Lower leg skin (tissue), 4 donors: ENCODE measurements around the gene AGBL1. TPM values are rescaled to one million over a fixed set of nuclear protein-coding genes. Genes with fewer than 3 reads are reported as not detected.

ENCODE experiments used
- DNase-seq, 2 donors: peaks; one replicate each; pipeline ENCODE4 v3.0.0-alpha.2; 2019; ENCODE audit warnings: low spot score in 2 of 2
- H3K4me3 ChIP-seq: fragments of 200-600 bp; sonication (generic); 2 replicates; pipeline ENCODE4 v1.5.1; 2017; ENCODE audit warnings: mild to moderate bottlenecking, low read depth; ENCODE audit not compliant: poor library complexity, severe bottlenecking
- CTCF ChIP-seq, 3 donors: fragments of 450-650 bp; IDR thresholded peaks; one replicate each; pipeline ENCODE4 v1.5.1; 2016; ENCODE audit warnings: antibody characterized with exemption in 3 of 3, mild to moderate bottlenecking in 3 of 3, moderate library complexity in 2 of 3
- POLR2A ChIP-seq, 2 donors: fragments of 450-650 bp; IDR thresholded peaks; one replicate each; pipeline ENCODE4 v1.6.1; 2016 to 2017; ENCODE audit warnings: antibody characterized with exemption in 2 of 2, mild to moderate bottlenecking in 1 of 2, moderate library complexity in 1 of 2
- WGBS, 2 donors: methylation state at CpG; one replicate each; pipeline ENCODE4 v1.1.5; 2018; 5-methylcytosine and 5-hydroxymethylcytosine counted together
- intact Hi-C: fragments of 100-400 bp; cut with DNase I; formaldehyde crosslinking; loops from one replicate; pipeline ENCODE4 v1.15.0; 2023; ENCODE audit warnings: low total_unique reads
- total RNA-seq, 4 donors: library from RNA; depleted of rRNA; stranded (reverse); fragments of >200 nt; gene quantifications; one replicate each; pipeline ENCODE4 v1.1.0, GENCODE V29; 2016

AGBL1 gene
- total RNA-seq, 4 donors from 2014 or later = 0.13 to 0.91 TPM; not detected in 2

- intact Hi-C loops = no loop called here
- no peak for DNase-seq
- H3K4me3 ChIP-seq = no peak overlapping the region
- whole genome bisulfite sequencing, 2 donors = 72 to 89% methylated on average over 7 of the region's 7 CpGs
- no peak for TF ChIP-seq POLR2A (IDR thresholded peaks at IDR 0.05)
- no peak for TF ChIP-seq CTCF (IDR thresholded peaks at IDR 0.05)
Measured at GRCh38 chr15:86834115-86834863, 754.6 kb downstream of the AGBL1 start.

- H3K4me3 ChIP-seq = no peak overlapping the region
- TF ChIP-seq CTCF (IDR thresholded peaks at IDR 0.05) (no peak), POLR2A (IDR thresholded peaks at IDR 0.05) (no peak)
- intact Hi-C loops = no loop called here
- WGBS, 2 donors = 44 to 45% methylated on average over 4 of the region's 4 CpGs
- no peak for DNase-seq
Measured at GRCh38 chr15:86837294-86838061, 757.8 kb downstream of the AGBL1 start.

- DNase-seq = no peak
- intact Hi-C loops = no loop called here
- no peak overlapping the region for H3K4me3 ChIP-seq
- TF ChIP-seq POLR2A (IDR thresholded peaks at IDR 0.05) (no peak), CTCF (IDR thresholded peaks at IDR 0.05) (no peak)
- 74 to 76% methylated on average over 3 of the region's 3 CpGs for WGBS, 2 donors
Measured at GRCh38 chr15:86839502-86839901, 759.8 kb downstream of the AGBL1 start.

GRCh38 chr15:86840996-86841395 is 761.3 kb downstream of the AGBL1 start:
- H3K4me3 ChIP-seq = no peak overlapping the region
- WGBS, 2 donors = 53 to 81% methylated on average over 2 of the region's 2 CpGs
- no peak for DNase-seq
- intact Hi-C loops = no loop called here
- TF ChIP-seq CTCF (IDR thresholded peaks at IDR 0.05) (no peak), POLR2A (IDR thresholded peaks at IDR 0.05) (no peak)

GRCh38 chr15:86842199-86842598 is 762.5 kb downstream of the AGBL1 start:
- no peak for DNase-seq
- intact Hi-C loops = no loop called here
- no peak for TF ChIP-seq CTCF (IDR thresholded peaks at IDR 0.05)
- TF ChIP-seq POLR2A (IDR thresholded peaks at IDR 0.05) = no peak
- H3K4me3 ChIP-seq = no peak overlapping the region
- WGBS, 2 donors = 85% methylated on average over 1 of the region's 1 CpG
